OCI-LY3 (cell line): ENCODE measurements around the gene NDFIP2.

ENCODE experiments used
- CTCF ChIP-seq: fragments of 200-600, 300-600 bp; sonication (generic); IDR thresholded peaks from 2 replicates; pipeline ENCODE4 v1.5.1; 2014; ENCODE audit warnings: antibody characterized with exemption, low read length, low read depth
- EZH2phosphoT487 ChIP-seq: fragments of 200-600 bp; shearing (Covaris generic); IDR thresholded peaks from 2 replicates; pipeline ENCODE4 v1.6.1; 2018; ENCODE audit warnings: antibody characterized with exemption, mixed run types, low read depth

- TF ChIP-seq CTCF, result no peak
- TF ChIP-seq EZH2phosphoT487, result no peak
Observed at GRCh38 chr13:79469608-79470007, 11.3 kb upstream of the NDFIP2 start.
